ENCODE data around the gene CERS6. TPM values are rescaled to one million over a fixed set of nuclear protein-coding genes. Genes with fewer than 3 reads are reported as not detected.

The CERS6 gene
- total RNA-seq, 2 donors from 2014 or later, result 13.7 to 15.8 TPM

DNA sequence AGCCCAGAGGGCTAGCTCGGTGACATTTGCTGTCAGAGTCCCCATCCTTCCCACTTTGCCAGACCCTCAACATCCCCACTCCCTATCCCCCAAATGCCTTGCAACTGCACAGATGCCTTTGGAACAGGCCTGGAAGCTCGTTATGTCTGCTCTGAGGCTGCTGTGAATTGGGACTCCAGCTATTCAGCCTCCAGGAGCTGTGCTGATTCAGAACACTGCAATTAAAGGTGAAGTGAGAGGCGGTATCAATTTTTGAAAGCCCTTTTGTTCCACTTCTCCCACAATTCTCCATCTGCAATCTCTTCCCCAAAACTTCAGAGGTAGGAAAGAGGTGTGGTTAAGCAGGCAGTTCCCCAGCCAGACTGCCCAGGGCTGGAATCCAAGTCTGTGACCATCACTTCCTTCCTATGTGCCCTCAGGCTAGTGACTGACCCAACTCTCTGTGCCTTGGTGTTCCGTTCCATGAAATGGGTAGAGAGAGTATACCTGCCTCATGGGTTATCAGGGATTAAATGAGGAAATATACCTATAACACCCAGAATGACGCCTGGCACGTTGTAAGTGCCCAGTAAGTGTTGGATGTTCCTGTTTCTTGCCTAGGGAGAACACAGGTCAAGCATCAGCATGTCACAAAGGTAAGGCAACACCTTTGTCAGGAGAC, 363.9 kb downstream of the CERS6 start:
- no peak for ATAC-seq (ENCODE audit: insufficient number of reproducible peaks, low FRiP score, low read depth)

GRCh38 chr2:168821577-168821976, 365.5 kb downstream of the CERS6 start:
- no peaks in the 10 kb centered on the region for H3K36me3 ChIP-seq
- DNase-seq (ENCODE audit: low spot score), result no peak
- no peaks in the 10 kb centered on the region for H3K27me3 ChIP-seq (replicated peaks; ENCODE audit: insufficient read depth)
- no peak for TF ChIP-seq CTCF (IDR thresholded peaks at IDR 0.05)
- H3K4me1 ChIP-seq (ENCODE audit: control insufficient read depth in 1 of 2, low read depth in 2 of 2), result no peaks in the 10 kb centered on the region
- no peak overlapping the region for H3K27ac ChIP-seq
- no peak for ATAC-seq (ENCODE audit: insufficient number of reproducible peaks, low FRiP score, low read depth)
- no peak overlapping the region for H3K4me3 ChIP-seq
- no peaks in the 10 kb centered on the region for H3K9me3 ChIP-seq

More for the DNA sequence above, 363.9 kb downstream of the CERS6 start:
- H3K27ac ChIP-seq, result no peak overlapping the region
- no peaks in the 10 kb centered on the region for H3K27me3 ChIP-seq (replicated peaks; ENCODE audit: insufficient read depth)
- no peaks in the 10 kb centered on the region for H3K4me1 ChIP-seq (ENCODE audit: control insufficient read depth in 1 of 2, low read depth in 2 of 2)
- no peak for DNase-seq (ENCODE audit: low spot score)
- H3K9me3 ChIP-seq, result no peaks in the 10 kb centered on the region
- no peak for TF ChIP-seq CTCF (IDR thresholded peaks at IDR 0.05)
- no peak overlapping the region for H3K4me3 ChIP-seq
- no peaks in the 10 kb centered on the region for H3K36me3 ChIP-seq

GRCh38 chr2:168821992-168822391, 365.9 kb downstream of the CERS6 start:
- TF ChIP-seq CTCF (IDR thresholded peaks at IDR 0.05), result no peak
- ATAC-seq (ENCODE audit: insufficient number of reproducible peaks, low FRiP score, low read depth), result no peak
- Histone ChIP-seq H3K9me3 (no peaks in the 10 kb centered on the region), H3K4me3 (no peak overlapping the region), H3K36me3 (no peaks in the 10 kb centered on the region), H3K27ac (no peak overlapping the region), H3K4me1 (ENCODE audit: control insufficient read depth in 1 of 2, low read depth in 2 of 2) (no peaks in the 10 kb centered on the region), H3K27me3 (replicated peaks; ENCODE audit: insufficient read depth) (no peaks in the 10 kb centered on the region)
- DNase-seq (ENCODE audit: low spot score), result no peak

Other genes starting within 250 kb of the CERS6 start
- gene STK39, start 208.7 kb upstream of the CERS6 start, total RNA-seq, result 10 to 100 TPM; 11.5 to 18.5 TPM